ENCODE data around the gene NDC80. TPM values are rescaled to one million over a fixed set of nuclear protein-coding genes. Genes with fewer than 3 reads are reported as not detected.

The NDC80 gene
- total and polyA plus RNA-seq, 9 of the 15 experiments (the other 6 are each of a cell fraction or from before 2014, with no cell fraction given): 65.2 to 97.9 (median 83.3) TPM

DNA sequence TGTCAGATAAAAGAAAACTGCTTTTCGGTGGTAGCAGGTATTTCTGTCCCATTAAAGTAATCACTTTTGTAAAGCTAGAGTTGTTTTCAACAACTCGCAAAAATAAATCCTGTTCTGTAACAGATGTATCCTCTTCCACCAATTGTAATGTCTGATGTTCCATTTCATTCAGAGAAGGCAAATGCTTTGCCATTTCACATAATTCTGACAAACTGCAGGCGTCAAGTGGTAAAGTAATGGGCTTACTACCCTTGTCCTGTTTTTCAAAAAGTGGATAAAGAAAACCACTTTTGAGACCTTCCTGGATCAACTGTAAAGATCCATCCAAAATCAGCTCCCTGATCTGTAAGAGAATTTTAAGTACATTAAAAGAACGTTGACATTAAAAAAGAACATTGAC, 16.7 kb upstream of the NDC80 start:
- no peak for FAIRE-seq
- no peaks in the 10 kb centered on the region for H3K27me3 ChIP-seq (ENCODE audit: control insufficient read depth in 2 of 2, insufficient read depth in 2 of 2, low read length in 2 of 2)
- POLR2A ChIA-PET: interaction anchor here (0.5 to 0.6 kb wide), 2 partner anchors 12 to 82 kb away, joined by 3 read pairs; no protein-coding TSS in a partner anchor
- no peaks in the 10 kb centered on the region for H4K20me1 ChIP-seq (replicated peaks; ENCODE audit: control insufficient read depth, insufficient read depth, low read length)
- H3K9ac ChIP-seq (ENCODE audit: insufficient read depth in 1 of 2, low read depth in 2 of 2, low read length in 2 of 2): no peak overlapping the region
- no peak overlapping the region for H3K4me2 ChIP-seq (ENCODE audit: insufficient read depth, low read length)
- CTCF ChIA-PET (ENCODE audit: low intra/inter-chr PET ratio): no interaction called here
- DNase-seq (ENCODE audit: extremely low read depth in 1 of 4, low spot score in 3 of 4): no peak
- H3K79me2 ChIP-seq (ENCODE audit: control insufficient read depth, insufficient read depth, low read length): no peaks in the 10 kb centered on the region
- H2AFZ ChIP-seq (ENCODE audit: low read depth, low read length): no peak overlapping the region
- H3K36me3 ChIP-seq (ENCODE audit: control insufficient read depth, insufficient read depth, low read length): peaks cover 20% of the 10 kb centered on the region; the same call in 2 of the 3 replicates
- 66% methylated on average over 4 of the region's 4 CpGs for WGBS (ENCODE audit: insufficient coverage, low coverage, missing lambda C conversion rate)
- ATAC-seq: no peak
- H3K9me1 ChIP-seq (ENCODE audit: control insufficient read depth, insufficient read depth, low read length): no peaks in the 10 kb centered on the region
- in situ Hi-C loops (cut with MboI): loop anchor here (5.0 kb wide), 1 partner anchor 1687 kb away; no protein-coding TSS in a partner anchor
- BruUV-seq (replicated peaks): no TSS peak
- no peak overlapping the region for H3K4me3 ChIP-seq
- intact Hi-C loops (cut with micrococcal nuclease): no loop called here
- H3K9me3 ChIP-seq (replicated peaks; ENCODE audit: control insufficient read depth, insufficient read depth, low read depth, low read length): no peaks in the 10 kb centered on the region
- no peak overlapping the region for H3K27ac ChIP-seq (ENCODE audit: extremely low read depth, low read depth, low read length)
- H3K4me1 ChIP-seq (replicated peaks in 1 of 2; ENCODE audit: control insufficient read depth in 2 of 2, insufficient read depth in 2 of 2, low read length in 2 of 2): no peaks in the 10 kb centered on the region
- TF ChIP-seq NR1H2 (CRISPR knock-in tag; IDR thresholded peaks at IDR 0.05) (no peak), NCOR1 (IDR thresholded peaks at IDR 0.05) (no peak), ETV6 (IDR thresholded peaks at IDR 0.05; ENCODE audit: borderline replicate concordance in 1 of 2, low read depth in 2 of 2, low read length in 1 of 2) (no peak), ETV6 (CRISPR knock-in tag; IDR thresholded peaks at IDR 0.05; ENCODE audit: borderline replicate concordance) (no peak), LEF1 (IDR thresholded peaks at IDR 0.05) (no peak), C11orf30 (IDR thresholded peaks at IDR 0.05; ENCODE audit: low read depth) (no peak), HEY1 (CRISPR knock-in tag; IDR thresholded peaks at IDR 0.05; ENCODE audit: borderline replicate concordance) (no peak), ILF3 (IDR thresholded peaks at IDR 0.05; ENCODE audit: borderline replicate concordance) (no peak), NCOA6 (IDR thresholded peaks at IDR 0.05) (no peak), CC2D1A (IDR thresholded peaks at IDR 0.05) (no peak), SLC30A9 (CRISPR knock-in tag; IDR thresholded peaks at IDR 0.05) (no peak), ZNF436 (CRISPR knock-in tag; IDR thresholded peaks at IDR 0.05) (no peak), ZBTB12 (CRISPR knock-in tag; IDR thresholded peaks at IDR 0.05) (no peak), TEAD4 (IDR thresholded peaks at IDR 0.05; ENCODE audit: low read length) (no peak), TEAD4 (CRISPR knock-in tag; IDR thresholded peaks at IDR 0.05; ENCODE audit: borderline replicate concordance) (no peak)
- TF ChIP-seq, protein P1, sequence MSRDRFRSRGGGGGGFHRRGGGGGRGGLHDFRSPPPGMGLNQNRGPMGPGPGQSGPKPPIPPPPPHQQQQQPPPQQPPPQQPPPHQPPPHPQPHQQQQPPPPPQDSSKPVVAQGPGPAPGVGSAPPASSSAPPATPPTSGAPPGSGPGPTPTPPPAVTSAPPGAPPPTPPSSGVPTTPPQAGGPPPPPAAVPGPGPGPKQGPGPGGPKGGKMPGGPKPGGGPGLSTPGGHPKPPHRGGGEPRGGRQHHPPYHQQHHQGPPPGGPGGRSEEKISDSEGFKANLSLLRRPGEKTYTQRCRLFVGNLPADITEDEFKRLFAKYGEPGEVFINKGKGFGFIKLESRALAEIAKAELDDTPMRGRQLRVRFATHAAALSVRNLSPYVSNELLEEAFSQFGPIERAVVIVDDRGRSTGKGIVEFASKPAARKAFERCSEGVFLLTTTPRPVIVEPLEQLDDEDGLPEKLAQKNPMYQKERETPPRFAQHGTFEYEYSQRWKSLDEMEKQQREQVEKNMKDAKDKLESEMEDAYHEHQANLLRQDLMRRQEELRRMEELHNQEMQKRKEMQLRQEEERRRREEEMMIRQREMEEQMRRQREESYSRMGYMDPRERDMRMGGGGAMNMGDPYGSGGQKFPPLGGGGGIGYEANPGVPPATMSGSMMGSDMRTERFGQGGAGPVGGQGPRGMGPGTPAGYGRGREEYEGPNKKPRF (IDR thresholded peaks at IDR 0.05; ENCODE audit: low read depth, low read length): no peak

Measured in K562 (cell line).